Smooth muscle cell (in vitro differentiated cells): ENCODE results near the gene FAM78B. TPM values are rescaled to one million over a fixed set of nuclear protein-coding genes. Genes with fewer than 3 reads are reported as not detected.

Source experiments
- DNase-seq: peaks from one replicate; lab custom pipeline; 2025; ENCODE audit not compliant: unreplicated experiment; lab: John Stamatoyannopoulos, UW
- H2AFZ ChIP-seq: fragments of 200-600 bp; sonication (generic); 2 replicates; pipeline ENCODE4 v1.6.0; 2016; ENCODE audit warnings: antibody characterized with exemption, low read depth, mild to moderate bottlenecking
- H3F3A ChIP-seq: fragments of 200-600 bp; sonication (generic); 2 replicates; pipeline ENCODE4 v1.6.0; 2017; ENCODE audit warnings: antibody characterized with exemption, low read depth
- H3K27ac ChIP-seq: fragments of 200-600 bp; sonication (generic); 2 replicates; pipeline ENCODE4 v1.5.1; 2016; ENCODE audit warnings: low read depth, mild to moderate bottlenecking
- H3K27me3 ChIP-seq: fragments of 200-600 bp; sonication (generic); 2 replicates; pipeline ENCODE4 v1.6.1; 2016; ENCODE audit warnings: low read depth, mild to moderate bottlenecking
- H3K36me3 ChIP-seq: fragments of 200-600 bp; sonication (generic); 2 replicates; pipeline ENCODE4 v1.5.1; 2016; ENCODE audit warnings: low read depth
- H3K4me1 ChIP-seq: fragments of 200-600 bp; sonication (generic); 2 replicates; pipeline ENCODE4 v1.5.1; 2016; ENCODE audit warnings: low read depth
- H3K4me2 ChIP-seq: fragments of 200-600 bp; sonication (generic); 2 replicates; pipeline ENCODE4 v1.6.0; 2016; ENCODE audit warnings: mild to moderate bottlenecking
- H3K4me3 ChIP-seq: fragments of 200-600 bp; sonication (generic); 2 replicates; pipeline ENCODE4 v1.5.1; 2016; ENCODE audit warnings: mild to moderate bottlenecking
- H3K79me2 ChIP-seq: fragments of 200-600 bp; sonication (generic); 2 replicates; pipeline ENCODE4 v1.6.0; 2016; ENCODE audit warnings: low read depth, mild to moderate bottlenecking
- H3K9ac ChIP-seq: fragments of 200-600 bp; sonication (generic); 2 replicates; pipeline ENCODE4 v1.6.0; 2016; ENCODE audit warnings: low read depth
- H3K9me3 ChIP-seq: fragments of 200-600 bp; sonication (generic); replicated peaks from 2 replicates; pipeline ENCODE4 v1.5.1; 2016; ENCODE audit warnings: low read depth
- H4K20me1 ChIP-seq: fragments of 200-600 bp; sonication (generic); 2 replicates; pipeline ENCODE4 v1.6.0; 2016; ENCODE audit warnings: low read depth
- CTCF ChIP-seq: fragments of 200-600 bp; sonication (generic); IDR thresholded peaks from 2 replicates; pipeline ENCODE4 v1.5.1; 2017; ENCODE audit warnings: borderline replicate concordance, mild to moderate bottlenecking, antibody characterized with exemption; ENCODE audit not compliant: insufficient read depth, poor library complexity, severe bottlenecking
- WGBS: methylation state at CpG from one replicate; pipeline ENCODE4 v1.1.7; 2016; ENCODE audit warnings: low lambda C conversion rate; 5-methylcytosine and 5-hydroxymethylcytosine counted together
- polyA plus RNA-seq: library from polyadenylated mRNA; unstranded; fragments of >200 nt; fragmentation: Nextera tagmentation; extraction: Ambion mirVana; gene quantifications from 2 replicates; pipeline ENCODE4 v1.2.1, GENCODE V29; 2016
- total RNA-seq: library from RNA; depleted of rRNA; stranded (reverse); fragments of >200 nt; gene quantifications from 2 replicates; pipeline ENCODE4 v1.2.3, GENCODE V29; 2014

Gene FAM78B
- total and polyA plus RNA-seq, 2 experiments from 2014 or later, result 0.27 TPM; not detected in 1

GRCh38 chr1:166116026-166116425 lies 50.8 kb downstream of the FAM78B start:
- H3K9ac ChIP-seq, result no peak overlapping the region
- H3K36me3 ChIP-seq, result no peaks in the 10 kb centered on the region
- no peaks in the 10 kb centered on the region for H3K27me3 ChIP-seq
- no peaks in the 10 kb centered on the region for H3F3A ChIP-seq
- H3K27ac ChIP-seq, result no peak overlapping the region
- no peak overlapping the region for H3K4me2 ChIP-seq
- H3K79me2 ChIP-seq, result no peaks in the 10 kb centered on the region
- H3K4me1 ChIP-seq, result no peaks in the 10 kb centered on the region
- no peak overlapping the region for H3K4me3 ChIP-seq
- no peak for TF ChIP-seq CTCF
- no peaks in the 10 kb centered on the region for H4K20me1 ChIP-seq
- H2AFZ ChIP-seq, result no peak overlapping the region
- DNase-seq, result no peak
- WGBS, result 95% methylated on average over 1 of the region's 1 CpG
- H3K9me3 ChIP-seq, result no peaks in the 10 kb centered on the region

- Histone ChIP-seq H2AFZ (no peak overlapping the region), H3K4me3 (no peak overlapping the region), H4K20me1 (no peaks in the 10 kb centered on the region), H3K9ac (no peak overlapping the region), H3K27me3 (no peaks in the 10 kb centered on the region), H3K27ac (no peak overlapping the region), H3K36me3 (no peaks in the 10 kb centered on the region), H3K79me2 (no peaks in the 10 kb centered on the region), H3K9me3 (no peaks in the 10 kb centered on the region), H3F3A (no peaks in the 10 kb centered on the region), H3K4me1 (no peaks in the 10 kb centered on the region), H3K4me2 (no peak overlapping the region)
- no peak for DNase-seq
- 92% methylated on average over 1 of the region's 1 CpG for WGBS
- no peak for TF ChIP-seq CTCF
Measured at GRCh38 chr1:166114419-166114818, 52.4 kb downstream of the FAM78B start.

- no peaks in the 10 kb centered on the region for H3K36me3 ChIP-seq
- H3K27ac ChIP-seq, result no peak overlapping the region
- H3K4me2 ChIP-seq, result no peak overlapping the region
- H3K79me2 ChIP-seq, result no peaks in the 10 kb centered on the region
- no peak overlapping the region for H2AFZ ChIP-seq
- H3K4me3 ChIP-seq, result no peak overlapping the region
- H3K9me3 ChIP-seq, result no peaks in the 10 kb centered on the region
- H3K9ac ChIP-seq, result no peak overlapping the region
- TF ChIP-seq CTCF, result no peak
- no peaks in the 10 kb centered on the region for H3F3A ChIP-seq
- DNase-seq, result no peak
- no peaks in the 10 kb centered on the region for H4K20me1 ChIP-seq
- H3K4me1 ChIP-seq, result no peaks in the 10 kb centered on the region
- 100% methylated on average over 1 of the region's 1 CpG for WGBS
- H3K27me3 ChIP-seq, result no peaks in the 10 kb centered on the region
Measured at GRCh38 chr1:166113630-166114029, 53.2 kb downstream of the FAM78B start.

- Histone ChIP-seq H3K36me3 (no peaks in the 10 kb centered on the region), H3K27me3 (no peaks in the 10 kb centered on the region), H4K20me1 (no peaks in the 10 kb centered on the region), H3K4me1 (no peaks in the 10 kb centered on the region), H3K27ac (no peak overlapping the region), H3K4me2 (no peak overlapping the region), H3K9me3 (no peaks in the 10 kb centered on the region), H3F3A (no peaks in the 10 kb centered on the region), H3K79me2 (no peaks in the 10 kb centered on the region), H2AFZ (no peak overlapping the region), H3K9ac (no peak overlapping the region), H3K4me3 (no peak overlapping the region)
- 93% methylated on average over 3 of the region's 3 CpGs for WGBS
- TF ChIP-seq CTCF, result no peak
- no peak for DNase-seq
Measured at GRCh38 chr1:166113031-166113430, 53.8 kb downstream of the FAM78B start.
